ENCODE measurements around the gene SAMHD1. TPM values are rescaled to one million over a fixed set of nuclear protein-coding genes. Genes with fewer than 3 reads are reported as not detected.
"Not testable (repeated sequence)": the region's sequence is repeated elsewhere in the genome, so short reads cannot be mapped to it uniquely, and the experiment has no call there.

The SAMHD1 gene
- polyA plus RNA-seq, 1 of the 3 experiments (the other 2 are of a cell fraction), result 5.9 TPM

- H3K4me3 ChIP-seq (ENCODE audit: low read depth in 2 of 2, low read length in 1 of 2), result no peak overlapping the region
- H3K36me3 ChIP-seq (replicated peaks in 1 of 2; ENCODE audit: control insufficient read depth in 1 of 2, insufficient read depth in 2 of 2, low read length in 1 of 2), result no peaks in the 10 kb centered on the region
- no peaks in the 10 kb centered on the region for H3K9me3 ChIP-seq
- no peak overlapping the region for H3K4me2 ChIP-seq
- no peaks in the 10 kb centered on the region for H3F3A ChIP-seq (replicated peaks; ENCODE audit: insufficient read depth)
- no peak for TF ChIP-seq NRF1 (IDR thresholded peaks at IDR 0.05; ENCODE audit: low read depth, low read length)
- no peak for TF ChIP-seq TCF12 (IDR thresholded peaks at IDR 0.05)
- TF ChIP-seq GABPA (IDR thresholded peaks at IDR 0.05; ENCODE audit: low read depth), result no peak
- no peak for TF ChIP-seq ELF1 (IDR thresholded peaks at IDR 0.05)
- no peak for TF ChIP-seq JUND (IDR thresholded peaks at IDR 0.05)
- TF ChIP-seq RAD21 (IDR thresholded peaks at IDR 0.05; ENCODE audit: low read length), result no peak
- no peak for TF ChIP-seq REST (IDR thresholded peaks at IDR 0.05; ENCODE audit: low read depth, low read length)
- TF ChIP-seq IRF3 (IDR thresholded peaks at IDR 0.05; ENCODE audit: low read depth, low read length), result no peak
- no peak for TF ChIP-seq RCOR1 (IDR thresholded peaks at IDR 0.05; ENCODE audit: low read length)
- ChIA-PET CTCF (interaction anchor here (3.3 to 6.0 kb wide), 2 partner anchors 11 to 13 kb away, joined by 26 to 38 read pairs; a partner anchor contains a TSS), POLR2A (no interaction called here)
- H3K79me2 ChIP-seq (ENCODE audit: insufficient read depth), result no peaks in the 10 kb centered on the region
- 95% methylated on average over 2 of the region's 3 CpGs for WGBS (ENCODE audit: low lambda C conversion rate)
- no peak for DNase-seq
- no peak overlapping the region for H3K9ac ChIP-seq
- no peak overlapping the region for H3K27ac ChIP-seq (ENCODE audit: low read depth in 2 of 2, low read length in 1 of 2)
- H2AFZ ChIP-seq (ENCODE audit: low read depth), result no peak overlapping the region
- H3K27me3 ChIP-seq (ENCODE audit: insufficient read depth), result no peaks in the 10 kb centered on the region
- H4K20me1 ChIP-seq (ENCODE audit: insufficient read depth), result no peaks in the 10 kb centered on the region
- no peaks in the 10 kb centered on the region for H3K9me2 ChIP-seq
- H3K4me1 ChIP-seq (ENCODE audit: control insufficient read depth in 1 of 2, insufficient read depth in 2 of 2, low read depth in 1 of 2, low read length in 1 of 2), result peaks cover 0 to 8% of the 10 kb centered on the region in 2 experiments; a peak in 1 of 4 replicates
These were observed 75.1 kb downstream of the SAMHD1 start for GRCh38 chr20:36876473-36876833.

DNA sequence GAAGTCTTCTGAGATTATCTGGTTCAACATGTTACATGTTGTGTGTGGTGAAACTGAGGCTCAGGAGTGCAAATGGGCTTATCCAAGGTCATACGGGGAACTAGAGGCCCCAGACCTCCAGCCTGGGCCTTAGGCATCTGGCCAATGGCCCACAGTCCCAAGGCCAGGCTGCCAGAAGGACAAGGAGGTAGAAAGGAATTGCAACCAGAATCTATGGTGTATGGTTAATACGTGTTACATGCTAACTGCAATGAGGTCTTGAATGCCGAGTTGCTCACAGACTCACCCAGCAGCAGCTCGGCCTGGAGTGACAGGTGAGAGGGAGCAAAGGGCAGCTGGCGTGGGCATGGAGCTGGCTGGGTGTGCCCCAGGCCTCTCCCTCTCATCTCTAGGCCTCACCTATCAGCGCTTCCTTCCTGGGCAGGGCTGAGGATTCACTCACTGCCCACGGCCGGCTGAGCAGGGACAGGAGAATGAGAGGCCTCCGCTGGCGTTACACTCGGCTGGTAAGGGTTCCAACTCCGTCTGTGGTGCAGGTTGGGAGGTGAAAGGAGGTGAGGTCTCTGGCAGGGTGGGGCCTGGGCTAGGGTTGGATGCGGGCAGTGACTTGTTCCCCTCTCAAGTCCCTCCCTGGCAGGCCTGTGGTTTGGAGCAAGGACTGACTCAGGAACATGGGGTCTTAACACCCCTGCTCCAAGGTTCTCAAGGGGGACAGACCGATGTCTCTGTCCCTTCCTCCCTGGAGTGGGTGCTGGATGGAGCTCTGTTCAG is 75.6 kb downstream of the SAMHD1 start, which contains the start of gene TLDC2:
Gene TLDC2 (plus strand): TSS at position 437 of the 771 bp plus-strand sequence. CDS start 37 bp downstream, at position 474.
- H3K4me1 ChIP-seq (ENCODE audit: control insufficient read depth in 1 of 2, insufficient read depth in 2 of 2, low read depth in 1 of 2, low read length in 1 of 2), result peaks cover 0 to 8% of the 10 kb centered on the region in 2 experiments; a peak in 1 of 4 replicates
- no peak within 1 kb of the TSS for H3K4me2 ChIP-seq
- no peaks in the 10 kb centered on the region for H4K20me1 ChIP-seq (ENCODE audit: insufficient read depth)
- TF ChIP-seq FOXJ3 (CRISPR knock-in tag; IDR thresholded peaks at IDR 0.05) (no peak), USF2 (IDR thresholded peaks at IDR 0.05; ENCODE audit: borderline replicate concordance, low read depth, low read length) (no peak), YY1 (IDR thresholded peaks at IDR 0.05; ENCODE audit: low read depth) (no peak), EP300 (IDR thresholded peaks at IDR 0.05; ENCODE audit: borderline replicate concordance in 1 of 2, low read depth in 1 of 2, low read length in 1 of 2) (no peak), TCF12 (IDR thresholded peaks at IDR 0.05) (no peak), USF1 (IDR thresholded peaks at IDR 0.05; ENCODE audit: borderline replicate concordance, low read depth) (no peak)
- WGBS (ENCODE audit: low lambda C conversion rate), result 87% methylated on average over 14 of the region's 14 CpGs
- no peak within 1 kb of the TSS for H3K9ac ChIP-seq
- no peaks in the 10 kb centered on the region for H3K27me3 ChIP-seq (ENCODE audit: insufficient read depth)
- no peaks in the 10 kb centered on the region for H3K9me2 ChIP-seq
- H3F3A ChIP-seq (replicated peaks; ENCODE audit: insufficient read depth), result no peaks in the 10 kb centered on the region
- DNase-seq, result no peak
- H3K27ac ChIP-seq (ENCODE audit: low read depth in 2 of 2, low read length in 1 of 2), result no peak within 1 kb of the TSS
- no peaks in the 10 kb centered on the region for H3K79me2 ChIP-seq (ENCODE audit: insufficient read depth)
- POLR2A ChIA-PET, result no interaction called here
- CTCF ChIA-PET, result interaction anchor here (3.3 to 6.0 kb wide), 2 partner anchors 12 kb away, joined by 26 to 38 read pairs; a partner anchor contains a TSS
- H3K9me3 ChIP-seq, result no peaks in the 10 kb centered on the region
- no peak within 1 kb of the TSS for H2AFZ ChIP-seq (ENCODE audit: low read depth)
- H3K36me3 ChIP-seq (replicated peaks in 1 of 2; ENCODE audit: control insufficient read depth in 1 of 2, insufficient read depth in 2 of 2, low read length in 1 of 2), result no peaks in the 10 kb centered on the region
- H3K4me3 ChIP-seq (ENCODE audit: low read depth in 2 of 2, low read length in 1 of 2), result no peak within 1 kb of the TSS

DNA sequence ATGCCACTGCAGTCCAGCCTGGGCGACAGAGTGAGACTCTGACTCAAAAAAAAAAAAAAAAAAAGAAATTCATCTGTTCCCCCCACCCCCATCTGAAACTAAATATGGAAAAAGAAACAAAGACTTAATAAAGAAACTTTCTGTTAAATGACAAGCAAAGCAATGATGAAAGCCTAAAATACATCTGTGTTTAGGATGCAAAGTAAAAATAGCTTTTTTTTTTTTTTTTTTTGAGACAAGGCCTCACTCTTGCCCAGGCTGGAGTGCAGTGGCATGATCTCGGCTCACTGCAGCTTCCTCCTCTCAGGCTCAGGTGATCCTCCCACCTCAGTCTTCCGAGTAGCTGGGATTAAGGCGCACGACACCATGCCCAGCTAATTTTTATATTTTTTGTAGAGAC is 76.4 kb downstream of the SAMHD1 start:
- POLR2A ChIA-PET; DNase-seq; H3K9me3 ChIP-seq; H3K9me2 ChIP-seq; H4K20me1 ChIP-seq (ENCODE audit: insufficient read depth); H2AFZ ChIP-seq (ENCODE audit: low read depth); H3K4me3 ChIP-seq (ENCODE audit: low read depth in 2 of 2, low read length in 1 of 2); H3K4me2 ChIP-seq; H3K4me1 ChIP-seq (ENCODE audit: control insufficient read depth in 1 of 2, insufficient read depth in 2 of 2, low read depth in 1 of 2, low read length in 1 of 2); H3F3A ChIP-seq (replicated peaks; ENCODE audit: insufficient read depth); H3K36me3 ChIP-seq (replicated peaks in 1 of 2; ENCODE audit: control insufficient read depth in 1 of 2, insufficient read depth in 2 of 2, low read length in 1 of 2); H3K79me2 ChIP-seq (ENCODE audit: insufficient read depth); H3K27ac ChIP-seq (ENCODE audit: low read depth in 2 of 2, low read length in 1 of 2); H3K9ac ChIP-seq; H3K27me3 ChIP-seq (ENCODE audit: insufficient read depth): not testable (repeated sequence)
- CTCF ChIA-PET, result interaction anchor here (0.9 to 6.0 kb wide), 2 partner anchors 11 to 99 kb away, joined by 3 to 38 read pairs; a partner anchor contains a TSS
- 93% methylated on average over 5 of the region's 5 CpGs for WGBS (ENCODE audit: low lambda C conversion rate)
